Activated CD4-positive, alpha-beta T cell treated with anti-CD3 and anti-CD28 coated beads, Interleukin-2, amount 10 ng/mL, durations not matched to agents 24 days and 14 days (primary cell): ENCODE data around the gene ROBO2. TPM values are rescaled to one million over a fixed set of nuclear protein-coding genes. Genes with fewer than 3 reads are reported as not detected.

Experiments used
- DNase-seq: peaks from one replicate; pipeline ENCODE4 v3.0.0; 2022
- H3K27ac Mint-ChIP-seq: one replicate; pipeline ENCODE4 v1.8.0; 2022; ENCODE audit warnings: mild to moderate bottlenecking, mixed read lengths
- H3K27me3 Mint-ChIP-seq: one replicate; pipeline ENCODE4 v1.8.0; 2022; ENCODE audit warnings: mixed read lengths
- H3K36me3 Mint-ChIP-seq: one replicate; pipeline ENCODE4 v1.8.0; 2022; ENCODE audit warnings: low read depth, mild to moderate bottlenecking, mixed read lengths
- H3K4me1 Mint-ChIP-seq: one replicate; pipeline ENCODE4 v1.8.0; 2021; ENCODE audit warnings: mixed read lengths
- H3K4me3 Mint-ChIP-seq: one replicate; pipeline ENCODE4 v1.8.0; 2022; ENCODE audit warnings: mild to moderate bottlenecking, moderate library complexity, mixed read lengths
- H3K9me3 Mint-ChIP-seq: one replicate; pipeline ENCODE4 v1.8.0; 2021; ENCODE audit warnings: mixed read lengths
- intact Hi-C: fragments of 100-400 bp; cut with micrococcal nuclease; formaldehyde crosslinking; loops from one replicate; pipeline ENCODE4 v1.15.1; 2023
- total RNA-seq: library from RNA; stranded (reverse); gene quantifications from 2 replicates; pipeline ENCODE4 v1.2.3, GENCODE V29; 2022

ROBO2 gene
- total RNA-seq, 1 donor from 2014 or later, result not detected

- no peaks in the 10 kb centered on the region for H3K4me1 Mint-ChIP-seq
- no peak for DNase-seq
- H3K36me3 Mint-ChIP-seq, result no peaks in the 10 kb centered on the region
- H3K27ac Mint-ChIP-seq, result no peak overlapping the region
- H3K9me3 Mint-ChIP-seq, result no peaks in the 10 kb centered on the region
- no peaks in the 10 kb centered on the region for H3K27me3 Mint-ChIP-seq
- no peak overlapping the region for H3K4me3 Mint-ChIP-seq
- intact Hi-C loops, result no loop called here
These were observed 397.0 kb downstream of the ROBO2 start for GRCh38 chr3:77436908-77437307.

- no peaks in the 10 kb centered on the region for H3K9me3 Mint-ChIP-seq
- no peaks in the 10 kb centered on the region for H3K36me3 Mint-ChIP-seq
- H3K27me3 Mint-ChIP-seq, result no peaks in the 10 kb centered on the region
- intact Hi-C loops, result no loop called here
- no peak for DNase-seq
- no peaks in the 10 kb centered on the region for H3K4me1 Mint-ChIP-seq
- no peak overlapping the region for H3K27ac Mint-ChIP-seq
- H3K4me3 Mint-ChIP-seq, result no peak overlapping the region
These were observed 406.2 kb downstream of the ROBO2 start for GRCh38 chr3:77446084-77446483.

GRCh38 chr3:77446761-77447160 is 406.9 kb downstream of the ROBO2 start:
- no peak overlapping the region for H3K27ac Mint-ChIP-seq
- intact Hi-C loops, result no loop called here
- no peak for DNase-seq
- no peaks in the 10 kb centered on the region for H3K36me3 Mint-ChIP-seq
- H3K9me3 Mint-ChIP-seq, result no peaks in the 10 kb centered on the region
- H3K4me1 Mint-ChIP-seq, result no peaks in the 10 kb centered on the region
- no peaks in the 10 kb centered on the region for H3K27me3 Mint-ChIP-seq
- no peak overlapping the region for H3K4me3 Mint-ChIP-seq

DNA sequence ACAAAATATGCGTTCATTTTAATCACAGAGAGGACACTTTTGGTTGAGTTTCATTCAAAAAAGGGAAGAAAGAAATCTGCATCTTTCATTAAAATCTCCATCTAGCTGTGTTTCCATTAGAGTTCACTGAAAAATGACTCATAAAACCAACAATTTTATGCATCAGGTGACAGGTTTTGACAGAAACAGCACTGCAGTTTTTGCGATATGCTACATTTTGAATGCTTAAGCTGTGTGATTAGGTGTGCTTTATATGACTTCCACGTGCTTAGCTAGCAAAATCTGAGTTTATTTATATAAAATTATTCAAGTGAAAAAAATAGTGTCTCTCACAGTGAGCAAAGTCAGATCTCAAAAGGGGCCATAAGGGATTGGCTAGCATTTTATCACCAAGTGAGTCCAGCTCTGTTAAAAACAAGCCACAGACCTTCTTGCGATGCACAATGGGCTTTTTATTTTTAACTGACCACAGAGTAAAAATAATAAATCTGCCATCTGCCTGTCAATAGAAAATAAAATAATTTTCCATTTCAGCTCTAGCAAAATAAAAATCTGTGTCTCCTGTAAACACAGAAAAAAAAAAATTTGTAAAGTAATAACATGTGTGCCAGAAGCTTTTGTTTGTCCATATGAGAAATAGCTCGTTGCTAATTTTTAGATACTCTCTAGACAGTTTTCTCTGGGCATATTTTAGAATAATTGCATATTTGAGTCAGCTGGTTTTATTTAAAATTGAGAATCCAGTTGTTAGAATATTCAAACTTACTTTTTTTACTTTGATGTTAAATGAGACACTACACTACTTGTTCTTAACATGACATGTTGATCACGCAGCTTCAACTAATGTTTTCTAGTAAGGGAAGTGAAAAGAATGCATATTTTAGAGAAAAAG is 409.8 kb downstream of the ROBO2 start:
- H3K36me3 Mint-ChIP-seq, result no peaks in the 10 kb centered on the region
- intact Hi-C loops, result no loop called here
- H3K4me3 Mint-ChIP-seq, result no peak overlapping the region
- no peaks in the 10 kb centered on the region for H3K9me3 Mint-ChIP-seq
- H3K4me1 Mint-ChIP-seq, result no peaks in the 10 kb centered on the region
- H3K27ac Mint-ChIP-seq, result no peak overlapping the region
- H3K27me3 Mint-ChIP-seq, result no peaks in the 10 kb centered on the region
- DNase-seq, result no peak

DNA sequence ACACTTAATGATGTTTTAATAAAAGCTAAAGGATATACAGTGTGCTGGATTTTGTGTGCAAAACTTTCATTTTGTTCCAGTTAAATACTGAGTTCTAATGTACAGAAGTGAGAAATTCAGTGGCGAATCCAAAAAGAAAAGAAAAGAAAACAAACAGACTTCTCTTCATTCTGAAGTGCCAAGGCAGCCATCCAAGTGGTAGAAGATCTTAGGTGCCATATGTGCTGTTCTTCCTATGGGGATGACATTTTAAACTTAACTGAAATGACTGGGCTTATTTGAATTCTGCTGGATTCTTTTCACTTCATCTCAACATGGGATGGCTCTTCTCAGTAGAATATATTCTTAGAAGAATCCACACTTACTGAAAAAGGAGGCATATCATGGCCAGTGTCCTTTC is 416.5 kb downstream of the ROBO2 start:
- Mint-ChIP-seq H3K4me1 (no peaks in the 10 kb centered on the region), H3K27ac (no peak overlapping the region), H3K9me3 (peaks cover 7% of the 10 kb centered on the region), H3K36me3 (no peaks in the 10 kb centered on the region), H3K4me3 (no peak overlapping the region), H3K27me3 (no peaks in the 10 kb centered on the region)
- intact Hi-C loops, result no loop called here
- no peak for DNase-seq

DNA sequence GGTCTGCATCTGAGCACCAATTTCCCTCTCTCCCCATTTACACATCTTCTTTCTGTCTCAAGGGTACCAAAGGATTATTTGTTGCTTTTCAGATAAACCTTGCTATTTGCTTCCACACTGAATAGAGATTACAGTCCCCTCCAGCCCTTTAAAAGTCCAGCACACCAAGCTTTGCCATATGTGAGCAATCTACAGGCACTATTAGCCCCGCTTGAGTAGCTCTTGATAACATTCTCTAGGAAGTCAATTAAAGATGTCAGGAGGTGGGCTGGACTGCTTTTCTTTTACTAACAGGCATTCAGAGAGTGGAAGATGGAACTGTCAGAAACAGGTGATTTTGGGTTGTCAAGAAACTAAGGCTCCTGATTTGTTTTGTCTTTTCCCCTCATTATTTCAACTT is 417.0 kb downstream of the ROBO2 start:
- no peak for DNase-seq
- no peaks in the 10 kb centered on the region for H3K4me1 Mint-ChIP-seq
- intact Hi-C loops, result no loop called here
- H3K9me3 Mint-ChIP-seq, result peaks cover 7% of the 10 kb centered on the region
- no peaks in the 10 kb centered on the region for H3K27me3 Mint-ChIP-seq
- H3K36me3 Mint-ChIP-seq, result no peaks in the 10 kb centered on the region
- no peak overlapping the region for H3K4me3 Mint-ChIP-seq
- H3K27ac Mint-ChIP-seq, result no peak overlapping the region

DNA sequence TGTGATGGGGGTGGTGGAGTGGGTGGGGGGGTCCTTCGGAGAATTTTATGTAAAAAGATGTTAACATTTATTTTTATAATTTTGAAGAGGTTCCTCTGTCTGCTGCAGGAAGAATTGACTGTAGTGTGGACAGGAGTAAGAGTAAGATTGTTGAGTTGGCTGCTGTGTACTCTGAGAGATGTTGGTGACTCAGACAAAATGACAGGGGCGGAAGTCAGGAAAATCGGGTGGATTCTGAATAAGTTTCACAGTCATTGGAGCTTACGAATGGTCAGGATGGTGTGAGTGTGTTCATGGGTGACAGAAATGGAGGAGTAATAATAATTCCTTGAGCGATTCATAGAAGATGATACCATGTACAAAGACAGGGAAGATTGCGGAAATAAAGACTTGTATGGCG is 420.0 kb downstream of the ROBO2 start:
- H3K4me1 Mint-ChIP-seq, result no peaks in the 10 kb centered on the region
- no peaks in the 10 kb centered on the region for H3K36me3 Mint-ChIP-seq
- peaks cover 11% of the 10 kb centered on the region for H3K9me3 Mint-ChIP-seq
- no peaks in the 10 kb centered on the region for H3K27me3 Mint-ChIP-seq
- H3K4me3 Mint-ChIP-seq, result no peak overlapping the region
- DNase-seq, result no peak
- intact Hi-C loops, result no loop called here
- no peak overlapping the region for H3K27ac Mint-ChIP-seq

DNA sequence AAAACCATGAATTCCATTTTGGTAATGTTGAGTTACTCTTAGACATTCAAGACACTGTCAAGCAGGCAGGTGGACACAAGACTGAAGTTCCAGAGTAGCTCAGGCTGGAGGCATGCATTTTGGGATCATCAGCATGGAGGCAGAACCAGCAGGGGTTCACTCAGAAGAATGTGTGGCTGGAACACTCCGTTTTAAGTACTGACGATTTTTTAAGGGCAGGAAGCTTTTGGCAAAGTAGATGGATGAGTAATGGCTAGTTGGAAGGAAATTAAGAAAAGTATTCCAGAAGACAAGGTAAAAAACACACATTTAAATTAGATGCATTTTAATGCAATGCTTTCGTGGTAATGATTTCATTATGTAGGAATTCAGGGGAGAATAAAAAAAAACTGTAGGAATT is 420.4 kb downstream of the ROBO2 start:
- no peaks in the 10 kb centered on the region for H3K36me3 Mint-ChIP-seq

DNA sequence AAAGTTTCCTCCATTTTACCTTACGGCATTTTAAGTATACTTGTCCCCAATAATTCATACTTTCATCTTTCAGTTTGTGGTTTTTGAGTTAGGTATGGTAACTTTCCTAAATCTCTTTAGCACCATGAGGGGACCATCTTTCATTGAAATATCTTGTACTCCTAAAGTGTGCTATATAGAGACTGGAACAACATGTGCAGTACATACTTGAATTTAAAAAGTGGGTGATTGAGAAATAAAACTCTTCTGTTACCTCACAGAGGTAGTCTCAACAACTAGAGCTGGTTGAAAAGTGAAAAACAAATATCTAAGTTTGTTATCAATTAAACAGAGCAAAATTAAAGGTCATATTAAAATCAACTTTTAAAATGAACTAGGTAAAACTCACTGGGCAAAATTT is 423.1 kb downstream of the ROBO2 start:
- intact Hi-C loops, result no loop called here
- DNase-seq, result no peak
- Mint-ChIP-seq H3K27ac (no peak overlapping the region), H3K4me1 (no peaks in the 10 kb centered on the region), H3K9me3 (peaks cover 15% of the 10 kb centered on the region), H3K4me3 (no peak overlapping the region), H3K36me3 (no peaks in the 10 kb centered on the region), H3K27me3 (no peaks in the 10 kb centered on the region)

More for the DNA sequence above, 420.4 kb downstream of the ROBO2 start:
- Mint-ChIP-seq H3K27ac (no peak overlapping the region), H3K4me3 (no peak overlapping the region), H3K4me1 (no peaks in the 10 kb centered on the region), H3K9me3 (peaks cover 11% of the 10 kb centered on the region), H3K27me3 (no peaks in the 10 kb centered on the region)
- no peak for DNase-seq
- intact Hi-C loops, result no loop called here

DNA sequence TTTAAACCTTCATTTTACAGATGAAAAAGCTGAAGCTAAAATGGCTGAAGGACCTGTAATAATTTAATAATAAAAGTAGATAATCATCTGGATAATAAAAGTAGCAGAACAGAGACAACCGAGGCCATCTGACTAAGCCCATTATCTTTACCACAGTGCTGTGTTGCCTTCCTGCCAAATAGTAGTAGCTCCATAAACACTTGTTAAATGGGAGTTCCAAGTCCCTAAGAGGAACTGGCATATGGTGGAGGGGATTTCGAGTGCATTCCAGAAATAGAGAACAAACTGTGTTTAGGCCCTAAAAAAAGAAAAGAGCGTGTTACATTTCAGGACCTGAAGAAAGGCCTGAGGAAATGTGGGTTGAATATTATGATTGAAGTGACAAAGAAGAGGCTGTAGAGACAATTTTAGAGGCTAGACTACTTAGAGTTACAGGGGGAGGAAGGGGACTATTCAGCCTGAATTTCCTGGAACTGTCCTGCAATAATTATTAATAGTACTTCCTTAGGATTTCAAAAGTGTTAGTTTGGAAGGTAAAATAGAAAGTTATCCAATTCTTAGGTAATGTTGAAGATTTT is 424.3 kb downstream of the ROBO2 start:
- no peaks in the 10 kb centered on the region for H3K36me3 Mint-ChIP-seq
- H3K4me1 Mint-ChIP-seq, result no peaks in the 10 kb centered on the region
- intact Hi-C loops, result no loop called here
- H3K9me3 Mint-ChIP-seq, result peaks cover 15% of the 10 kb centered on the region
- no peaks in the 10 kb centered on the region for H3K27me3 Mint-ChIP-seq
- H3K4me3 Mint-ChIP-seq, result no peak overlapping the region
- no peak overlapping the region for H3K27ac Mint-ChIP-seq
- DNase-seq, result no peak

DNA sequence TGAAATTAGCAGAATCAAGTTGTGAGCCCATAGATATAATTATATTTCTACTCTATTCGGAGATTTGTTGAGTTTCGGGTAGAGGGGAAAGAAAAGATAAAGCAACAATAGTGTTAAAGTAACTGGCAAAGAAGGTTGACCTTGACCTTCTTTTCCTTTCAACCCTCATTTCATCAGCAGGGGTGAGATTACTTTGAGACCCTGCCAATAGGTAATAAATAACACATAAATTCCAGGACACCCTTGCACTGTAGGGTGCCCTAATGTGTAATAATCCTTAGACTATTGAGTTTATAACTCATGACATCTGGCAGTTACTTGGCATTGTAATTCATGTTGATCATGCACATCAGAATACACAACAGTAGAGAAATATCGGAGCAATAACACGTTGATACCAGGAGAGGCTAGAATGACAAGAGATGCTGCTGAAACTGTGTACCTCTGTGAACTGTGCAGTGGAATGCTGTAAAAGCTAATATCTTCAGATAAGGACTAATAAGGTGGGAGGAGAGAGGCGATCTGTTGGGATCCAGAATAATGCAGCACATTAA is 426.7 kb downstream of the ROBO2 start:
- intact Hi-C loops, result no loop called here
- Mint-ChIP-seq H3K4me1 (no peaks in the 10 kb centered on the region), H3K9me3 (peaks cover 7% of the 10 kb centered on the region), H3K27ac (no peak overlapping the region), H3K4me3 (no peak overlapping the region), H3K36me3 (no peaks in the 10 kb centered on the region), H3K27me3 (no peaks in the 10 kb centered on the region)
- no peak for DNase-seq

DNA sequence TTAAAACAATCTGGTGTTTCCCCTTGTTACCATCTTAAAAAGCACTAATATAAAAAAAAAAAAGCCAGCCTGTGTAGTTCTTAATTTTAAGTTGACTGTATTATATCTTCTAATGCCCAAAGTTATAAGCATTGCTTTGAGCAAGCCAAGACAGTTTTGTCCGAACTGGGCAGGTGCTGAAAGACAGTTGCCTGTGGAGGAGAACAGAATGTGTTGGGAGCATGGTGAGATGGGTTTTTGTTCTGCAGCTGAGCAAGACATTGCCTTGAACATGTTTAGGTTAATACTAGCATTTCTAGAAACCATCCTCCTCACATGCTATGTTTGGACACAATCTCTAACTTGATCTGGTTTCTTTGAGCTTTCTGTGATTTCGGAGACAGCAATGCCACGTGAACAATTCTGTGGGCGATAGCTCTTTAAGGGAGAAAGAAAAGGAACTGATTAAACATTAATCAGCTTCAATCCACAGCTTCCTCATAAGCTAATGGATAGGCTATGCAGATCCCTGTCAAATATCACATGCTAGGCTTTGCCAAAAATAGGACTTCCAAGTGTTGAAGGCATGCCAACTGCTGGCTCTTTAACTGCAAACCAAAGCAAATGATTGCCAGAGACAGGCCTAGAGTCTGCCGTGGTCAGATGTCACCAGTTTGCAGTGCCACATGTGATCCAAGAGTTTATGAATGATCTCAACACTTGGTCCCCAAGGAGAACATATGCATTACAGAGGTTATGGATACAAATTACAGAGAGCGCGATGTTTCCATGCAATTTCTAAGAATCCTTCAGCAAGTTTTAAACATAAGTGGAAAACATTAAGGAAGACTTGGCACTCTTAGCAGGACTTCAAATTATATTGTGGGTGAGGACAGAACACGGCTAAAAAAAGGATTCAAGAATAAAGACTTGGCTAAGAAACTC is 428.1 kb downstream of the ROBO2 start:
- H3K36me3 Mint-ChIP-seq, result no peaks in the 10 kb centered on the region
- intact Hi-C loops, result no loop called here
- H3K9me3 Mint-ChIP-seq, result peaks cover 9% of the 10 kb centered on the region
- DNase-seq, result no peak
- no peaks in the 10 kb centered on the region for H3K27me3 Mint-ChIP-seq
- H3K4me3 Mint-ChIP-seq, result no peak overlapping the region
- no peaks in the 10 kb centered on the region for H3K4me1 Mint-ChIP-seq
- no peak overlapping the region for H3K27ac Mint-ChIP-seq

DNA sequence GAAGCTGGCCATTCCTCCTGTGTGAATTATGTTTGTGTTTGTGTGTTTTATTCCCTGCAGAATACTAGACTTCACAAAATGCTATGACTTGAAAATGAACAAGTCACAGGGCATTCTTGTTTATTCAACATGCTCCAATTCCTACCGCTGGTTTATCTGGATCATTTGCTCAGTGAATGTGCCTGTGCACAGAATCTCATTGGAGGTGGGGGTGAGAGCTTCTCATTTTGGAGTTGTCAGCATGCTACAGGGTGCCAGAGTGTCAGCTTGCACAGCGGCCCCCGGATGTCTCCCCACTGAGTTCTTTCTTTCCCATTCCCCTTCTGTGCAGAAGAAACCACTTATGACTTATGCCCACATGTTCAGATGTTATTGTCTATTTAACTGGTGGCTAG is 428.7 kb downstream of the ROBO2 start:
- H3K27ac Mint-ChIP-seq, result no peak overlapping the region
- H3K36me3 Mint-ChIP-seq, result no peaks in the 10 kb centered on the region
- no peaks in the 10 kb centered on the region for H3K4me1 Mint-ChIP-seq
- H3K9me3 Mint-ChIP-seq, result peaks cover 7% of the 10 kb centered on the region
- DNase-seq, result no peak
- intact Hi-C loops, result no loop called here
- H3K27me3 Mint-ChIP-seq, result no peaks in the 10 kb centered on the region
- H3K4me3 Mint-ChIP-seq, result no peak overlapping the region

GRCh38 chr3:77475507-77475906 is 435.6 kb downstream of the ROBO2 start:
- intact Hi-C loops, result no loop called here
- H3K36me3 Mint-ChIP-seq, result no peaks in the 10 kb centered on the region
- no peaks in the 10 kb centered on the region for H3K27me3 Mint-ChIP-seq
- no peak overlapping the region for H3K27ac Mint-ChIP-seq
- no peak overlapping the region for H3K4me3 Mint-ChIP-seq
- H3K4me1 Mint-ChIP-seq, result no peaks in the 10 kb centered on the region
- H3K9me3 Mint-ChIP-seq, result peaks cover 13% of the 10 kb centered on the region
- DNase-seq, result no peak
